ENCODE measurements around the gene DCAF15. TPM values are rescaled to one million over a fixed set of nuclear protein-coding genes. Genes with fewer than 3 reads are reported as not detected.

DCAF15 gene
- total RNA-seq, 3 donors from 2014 or later (not counting 1 experiment from before 2014, with no cell fraction given) = 121 to 149 (median 124) TPM

GRCh38 chr19:13964776-13965175 lies 12.5 kb downstream of the DCAF15 start:
- ATAC-seq (no peak), DNase-seq (no peak)
- no peaks in the 10 kb centered on the region for H3K27me3 Mint-ChIP-seq (ENCODE audit: low read depth in 2 of 2)
- intact Hi-C loops (cut with micrococcal nuclease) = no loop called here
- H3K27ac Mint-ChIP-seq = no peak overlapping the region
- no peaks in the 10 kb centered on the region for H3K9me3 ChIP-seq (ENCODE audit: control insufficient read depth, insufficient read depth, low read length)
- no peaks in the 10 kb centered on the region for H3K4me1 Mint-ChIP-seq
- no peak overlapping the region for H3K4me3 Mint-ChIP-seq
- peaks cover 51% of the 10 kb centered on the region for H3K36me3 ChIP-seq (ENCODE audit: control insufficient read depth, insufficient read depth, low read length)
- no peaks in the 10 kb centered on the region for H3K27me3 ChIP-seq (ENCODE audit: control insufficient read depth, insufficient read depth, low read length)
- no peaks in the 10 kb centered on the region for H3K9me3 Mint-ChIP-seq
- no peaks in the 10 kb centered on the region for H3K36me3 Mint-ChIP-seq
- 100% methylated on average over 3 of the region's 5 CpGs for WGBS (ENCODE audit: insufficient coverage)
- no peak overlapping the region for H3K4me3 ChIP-seq (ENCODE audit: low read length)
- no peak for TF ChIP-seq CTCF (IDR thresholded peaks at IDR 0.05)
- H3K27ac ChIP-seq (ENCODE audit: low read length) = no peak overlapping the region
- no peaks in the 10 kb centered on the region for H3K4me1 ChIP-seq (ENCODE audit: control insufficient read depth, insufficient read depth, low read length)

- ATAC-seq (no peak), DNase-seq (no peak)
- H3K36me3 ChIP-seq (ENCODE audit: control insufficient read depth, insufficient read depth, low read length) = peaks cover 51% of the 10 kb centered on the region
- H3K27ac ChIP-seq (ENCODE audit: low read length) = no peak overlapping the region
- Mint-ChIP-seq H3K4me3 (no peak overlapping the region), H3K27ac (no peak overlapping the region), H3K36me3 (no peaks in the 10 kb centered on the region), H3K4me1 (no peaks in the 10 kb centered on the region), H3K9me3 (no peaks in the 10 kb centered on the region), H3K27me3 (ENCODE audit: low read depth in 2 of 2) (no peaks in the 10 kb centered on the region)
- no peaks in the 10 kb centered on the region for H3K9me3 ChIP-seq (ENCODE audit: control insufficient read depth, insufficient read depth, low read length)
- H3K27me3 ChIP-seq (ENCODE audit: control insufficient read depth, insufficient read depth, low read length) = no peaks in the 10 kb centered on the region
- no peak overlapping the region for H3K4me3 ChIP-seq (ENCODE audit: low read length)
- H3K4me1 ChIP-seq (ENCODE audit: control insufficient read depth, insufficient read depth, low read length) = no peaks in the 10 kb centered on the region
- WGBS (ENCODE audit: insufficient coverage) = 97% methylated on average over 24 of the region's 24 CpGs
- no peak for TF ChIP-seq CTCF (IDR thresholded peaks at IDR 0.05)
- intact Hi-C loops (cut with micrococcal nuclease) = no loop called here
These were observed 13.1 kb downstream of the DCAF15 start for GRCh38 chr19:13965377-13965896.

DNA sequence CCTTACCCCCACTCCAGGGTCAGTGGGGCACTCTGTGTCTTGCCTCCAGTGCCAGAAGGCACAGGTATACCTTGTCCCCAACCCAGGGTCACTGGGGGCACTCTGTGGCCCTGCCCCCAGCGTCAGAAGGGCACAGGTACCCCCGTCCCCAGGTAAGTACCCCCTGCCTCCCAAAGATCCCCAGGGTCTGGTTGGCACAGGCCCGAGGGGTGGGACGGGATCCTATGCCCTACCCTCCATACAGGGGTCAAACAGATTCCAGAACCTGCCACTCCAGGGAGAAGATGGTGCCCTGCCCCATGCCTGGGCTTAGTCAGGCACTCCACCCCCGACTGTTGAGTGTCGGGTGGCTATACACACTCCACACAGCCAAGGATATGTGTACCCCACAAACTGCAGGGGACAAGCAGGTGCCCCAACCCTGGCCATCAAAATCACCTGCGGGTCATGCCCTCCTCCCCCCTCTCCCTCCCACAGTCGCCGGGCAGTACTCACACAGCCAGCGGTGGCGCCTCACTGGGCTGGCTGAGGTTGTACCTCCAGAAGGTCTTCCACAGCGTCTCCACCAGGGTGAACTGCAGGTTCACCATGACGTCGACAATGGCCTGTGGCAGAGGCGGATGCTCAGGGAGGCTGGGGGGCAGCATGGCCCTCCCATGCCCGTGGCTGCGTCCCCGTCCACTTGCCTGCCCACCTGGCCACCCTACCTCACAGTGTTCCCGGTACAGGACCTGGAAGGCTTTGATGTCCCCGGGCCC lies 13.8 kb downstream of the DCAF15 start:
- H3K36me3 ChIP-seq (ENCODE audit: control insufficient read depth, insufficient read depth, low read length) = peaks cover 44% of the 10 kb centered on the region
- 96% methylated on average over 20 of the region's 20 CpGs for WGBS (ENCODE audit: insufficient coverage)
- TF ChIP-seq CTCF (IDR thresholded peaks at IDR 0.05) = no peak

More for the DNA sequence above, 13.8 kb downstream of the DCAF15 start:
- no peak overlapping the region for H3K27ac Mint-ChIP-seq
- DNase-seq (no peak), ATAC-seq (no peak)
- no peak overlapping the region for H3K27ac ChIP-seq (ENCODE audit: low read length)
- no peak overlapping the region for H3K4me3 Mint-ChIP-seq
- intact Hi-C loops (cut with micrococcal nuclease) = no loop called here
- no peak overlapping the region for H3K4me3 ChIP-seq (ENCODE audit: low read length)
- no peaks in the 10 kb centered on the region for H3K27me3 ChIP-seq (ENCODE audit: control insufficient read depth, insufficient read depth, low read length)
- no peaks in the 10 kb centered on the region for H3K9me3 ChIP-seq (ENCODE audit: control insufficient read depth, insufficient read depth, low read length)
- H3K36me3 Mint-ChIP-seq = no peaks in the 10 kb centered on the region
- H3K4me1 Mint-ChIP-seq = no peaks in the 10 kb centered on the region
- H3K9me3 Mint-ChIP-seq = no peaks in the 10 kb centered on the region
- H3K4me1 ChIP-seq (ENCODE audit: control insufficient read depth, insufficient read depth, low read length) = no peaks in the 10 kb centered on the region
- no peaks in the 10 kb centered on the region for H3K27me3 Mint-ChIP-seq (ENCODE audit: low read depth in 2 of 2)
